HG03460 (cell line): ENCODE data around the gene ARFGEF3.

ENCODE experiments used
- ATAC-seq: cut with Tn5 transposase; IDR thresholded peaks from one replicate; pipeline ENCODE4 v1.9.1; 2021; ENCODE audit not compliant: unreplicated experiment

ARFGEF3 gene

DNA sequence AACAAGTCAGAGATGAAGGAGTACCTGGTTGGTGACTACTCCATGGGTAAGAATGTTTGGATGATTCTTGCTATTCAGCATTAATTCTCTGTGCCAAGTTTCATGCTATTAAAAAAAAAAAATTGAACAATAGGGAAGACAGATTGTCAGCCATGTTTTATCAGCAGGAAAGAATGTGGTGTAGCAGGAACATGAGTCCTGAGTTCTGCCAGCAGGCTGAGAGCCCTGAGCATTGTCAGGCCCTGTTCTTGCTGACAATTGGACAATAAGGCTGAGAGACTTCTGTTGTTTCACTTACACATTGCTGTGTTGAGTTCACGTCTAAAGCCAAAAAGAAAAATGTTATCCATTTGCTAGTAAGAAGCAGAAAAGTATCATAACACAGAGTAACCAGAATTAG lies 145.6 kb downstream of the ARFGEF3 start:
- no peak for ATAC-seq

DNA sequence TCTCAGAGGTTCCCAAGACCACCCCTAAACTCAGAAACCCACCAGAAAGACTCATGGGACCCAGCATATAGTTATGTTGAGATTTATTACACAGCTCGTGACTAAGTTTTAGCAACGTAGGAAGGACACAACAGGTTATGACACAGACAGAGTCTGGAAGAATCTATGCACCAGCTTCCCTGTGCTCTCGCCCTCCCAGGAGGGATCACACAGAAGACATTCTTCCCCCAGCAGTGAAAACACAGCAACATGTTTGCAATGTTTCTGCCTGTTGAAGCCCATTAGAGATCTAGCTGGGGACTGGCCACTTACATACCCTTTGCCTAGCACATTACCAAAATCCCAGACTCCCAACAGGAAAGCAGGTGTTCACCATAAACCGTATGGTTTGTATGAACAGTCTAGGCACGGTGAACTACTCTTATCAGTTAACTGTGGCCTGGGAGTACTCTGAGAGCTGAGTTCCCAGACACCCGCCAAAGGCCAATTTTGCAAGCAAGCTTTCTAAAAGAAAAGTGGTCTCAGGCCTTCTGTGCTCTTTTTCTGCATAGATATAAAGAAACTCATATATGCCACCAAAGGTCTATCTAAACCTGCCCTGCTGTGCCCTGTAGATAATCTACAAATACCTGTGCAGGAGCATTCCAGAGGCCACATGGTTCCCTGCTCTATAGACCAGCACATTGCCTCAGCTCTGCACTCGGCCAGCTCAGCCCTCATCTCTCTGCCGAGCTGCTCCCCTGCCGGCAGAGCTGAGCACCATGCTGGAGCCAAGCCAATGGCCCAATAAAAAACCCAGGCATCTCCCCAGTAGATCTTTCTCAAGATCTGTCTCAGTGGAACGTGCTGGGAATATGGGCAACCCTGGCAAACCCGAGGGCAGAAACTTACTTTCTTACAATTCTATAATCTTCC lies 146.3 kb downstream of the ARFGEF3 start:
- ATAC-seq, result no peak

DNA sequence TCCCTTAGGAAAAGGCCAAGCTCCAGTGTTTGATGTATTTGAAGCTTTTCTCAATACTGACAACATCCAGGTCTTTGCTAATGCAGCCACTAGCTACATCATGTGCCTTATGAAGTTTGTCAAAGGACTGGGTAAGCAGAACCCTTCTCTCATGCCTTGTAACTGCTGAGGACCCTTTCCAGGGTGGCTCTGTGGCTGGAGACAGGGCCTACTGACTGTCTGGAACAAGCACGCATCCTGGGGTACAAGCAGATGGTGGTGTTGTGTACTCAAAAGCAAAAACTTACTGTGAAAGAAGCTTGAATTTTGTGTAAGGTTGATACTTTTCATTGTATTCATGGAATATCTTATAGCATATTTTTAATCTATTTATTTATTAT lies 147.0 kb downstream of the ARFGEF3 start:
- no peak for ATAC-seq

DNA sequence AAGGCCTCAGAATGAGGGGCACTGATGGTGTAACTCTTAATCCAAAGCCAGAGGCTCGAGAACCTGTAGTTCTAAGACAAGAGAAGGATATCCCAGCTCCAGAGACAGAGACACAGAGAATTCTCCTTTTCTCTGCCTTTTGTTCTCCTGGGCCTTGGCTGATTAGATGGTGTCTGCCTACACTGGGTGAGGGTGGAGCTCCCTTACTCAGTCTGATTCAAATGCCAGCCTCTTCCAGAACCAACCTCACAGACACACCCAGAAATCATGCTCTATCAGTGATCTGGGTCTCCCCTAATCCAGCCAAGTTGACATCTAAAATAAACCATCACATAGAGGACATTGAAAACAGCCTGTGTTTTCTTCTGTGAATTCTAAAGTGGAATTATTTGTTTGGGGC lies 148.0 kb downstream of the ARFGEF3 start:
- ATAC-seq, result no peak

- ATAC-seq, result no peak
These were observed 148.6 kb downstream of the ARFGEF3 start for GRCh38 chr6:138310294-138310693.

- ATAC-seq, result no peak
These were observed 149.1 kb downstream of the ARFGEF3 start for GRCh38 chr6:138310821-138311220.

DNA sequence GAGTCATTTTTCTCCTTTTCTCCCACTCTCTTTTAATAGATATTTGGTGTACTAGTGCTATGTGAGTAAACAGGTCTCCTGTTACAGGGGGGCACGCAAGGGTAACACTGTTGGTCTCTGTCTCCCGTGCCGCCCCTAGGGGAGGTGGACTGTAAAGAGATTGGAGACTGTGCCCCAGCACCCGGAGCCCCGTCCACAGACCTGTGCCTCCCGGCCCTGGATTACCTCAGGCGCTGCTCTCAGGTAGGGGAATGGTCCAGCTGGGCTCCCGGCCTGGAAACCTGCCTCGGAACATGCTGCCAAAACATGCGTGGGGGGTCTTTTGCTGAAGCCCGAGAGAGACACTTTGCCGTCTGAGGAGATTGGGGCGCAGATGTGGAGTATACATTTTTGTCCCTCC lies 149.5 kb downstream of the ARFGEF3 start:
- no peak for ATAC-seq

GRCh38 chr6:138318741-138319375 lies 157.1 kb downstream of the ARFGEF3 start:
- ATAC-seq, result no peak

- no peak for ATAC-seq
These were observed 160.2 kb downstream of the ARFGEF3 start for GRCh38 chr6:138321934-138322333.

- no peak for ATAC-seq
These were observed 162.1 kb downstream of the ARFGEF3 start for GRCh38 chr6:138323821-138324220.

DNA sequence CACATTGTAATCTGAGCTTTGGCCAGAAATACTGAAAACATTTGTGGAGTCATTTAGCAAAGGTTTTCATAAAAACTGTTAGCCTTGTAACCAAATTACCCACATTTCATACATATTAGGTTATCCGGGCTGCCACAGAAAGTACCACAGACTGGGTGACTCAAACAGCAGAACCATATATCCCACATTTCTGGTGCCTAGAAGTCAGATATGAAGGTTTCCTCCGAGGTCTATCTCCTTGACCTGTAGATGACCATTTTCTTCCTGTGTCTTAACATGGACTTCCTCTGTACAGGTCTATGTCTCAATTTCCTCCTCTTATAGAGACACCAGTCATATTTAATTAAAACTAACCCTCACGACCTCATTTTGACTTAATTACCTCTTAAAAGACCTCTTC lies 166.5 kb downstream of the ARFGEF3 start:
- ATAC-seq, result no peak

DNA sequence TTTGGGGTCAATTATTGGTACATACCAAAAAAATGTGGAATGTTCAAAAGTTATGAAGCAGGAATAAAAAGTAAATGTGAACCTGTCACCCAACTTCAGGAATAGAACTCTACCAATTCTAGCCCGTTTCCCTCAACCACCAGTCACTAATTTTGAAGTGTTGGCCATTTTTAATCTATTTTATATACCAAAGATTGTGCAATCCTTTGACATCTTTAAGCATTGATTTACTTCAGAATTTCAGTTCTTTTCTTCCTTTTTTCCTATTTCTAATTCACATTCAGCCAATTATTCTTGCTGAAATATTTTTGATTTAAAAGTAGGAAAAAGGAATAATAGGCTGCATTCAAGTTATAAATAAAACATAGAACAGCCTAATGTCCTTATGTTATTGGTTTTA lies 169.0 kb downstream of the ARFGEF3 start:
- no peak for ATAC-seq

GRCh38 chr6:138331444-138331843 lies 169.7 kb downstream of the ARFGEF3 start:
- no peak for ATAC-seq

DNA sequence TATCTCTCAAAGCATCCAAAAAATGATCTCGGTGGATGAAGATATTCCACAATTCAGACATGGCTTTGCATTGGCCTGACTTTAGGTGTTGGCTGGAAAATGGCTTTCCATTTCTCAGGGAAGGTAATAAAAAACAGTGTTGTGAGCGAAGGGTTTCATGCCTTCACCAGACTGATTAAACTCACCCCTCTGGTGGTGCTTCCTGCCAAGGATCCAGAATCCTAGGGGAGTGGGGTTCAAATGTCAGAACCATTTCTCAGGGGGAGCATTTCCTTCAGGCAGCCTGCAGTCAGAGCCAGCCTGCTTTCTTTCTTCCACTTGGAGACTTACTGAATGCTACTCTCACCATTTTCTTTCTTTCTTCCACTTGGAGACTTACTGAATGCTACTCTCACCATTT lies 170.2 kb downstream of the ARFGEF3 start:
- no peak for ATAC-seq

DNA sequence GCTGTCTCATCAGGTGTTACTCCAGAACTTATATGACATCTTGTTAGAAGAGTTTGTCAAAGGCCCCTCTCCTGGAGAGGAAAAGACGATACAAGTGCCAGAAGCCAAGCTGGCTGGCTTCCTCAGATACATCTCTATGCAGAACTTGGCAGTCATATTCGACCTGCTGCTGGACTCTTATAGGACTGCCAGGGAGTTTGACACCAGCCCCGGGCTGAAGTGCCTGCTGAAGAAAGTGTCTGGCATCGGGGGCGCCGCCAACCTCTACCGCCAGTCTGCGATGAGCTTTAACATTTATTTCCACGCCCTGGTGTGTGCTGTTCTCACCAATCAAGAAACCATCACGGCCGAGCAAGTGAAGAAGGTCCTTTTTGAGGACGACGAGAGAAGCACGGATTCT lies 172.3 kb downstream of the ARFGEF3 start:
- no peak for ATAC-seq

DNA sequence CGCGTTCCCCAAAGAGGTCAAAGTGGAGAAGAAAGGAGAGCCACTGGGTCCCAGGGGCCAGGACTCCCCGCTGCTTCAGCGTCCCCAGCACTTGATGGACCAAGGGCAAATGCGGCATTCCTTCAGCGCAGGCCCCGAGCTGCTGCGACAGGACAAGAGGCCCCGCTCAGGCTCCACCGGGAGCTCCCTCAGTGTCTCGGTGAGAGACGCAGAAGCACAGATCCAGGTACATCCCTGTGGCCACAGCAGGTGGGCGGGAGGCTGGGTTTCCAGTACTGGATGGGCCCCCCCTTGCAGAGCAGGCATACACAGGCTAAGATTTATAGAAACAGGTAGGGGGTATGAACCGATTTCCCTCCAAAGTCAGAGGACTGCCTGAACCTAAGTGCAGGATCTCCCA lies 173.2 kb downstream of the ARFGEF3 start:
- no peak for ATAC-seq

DNA sequence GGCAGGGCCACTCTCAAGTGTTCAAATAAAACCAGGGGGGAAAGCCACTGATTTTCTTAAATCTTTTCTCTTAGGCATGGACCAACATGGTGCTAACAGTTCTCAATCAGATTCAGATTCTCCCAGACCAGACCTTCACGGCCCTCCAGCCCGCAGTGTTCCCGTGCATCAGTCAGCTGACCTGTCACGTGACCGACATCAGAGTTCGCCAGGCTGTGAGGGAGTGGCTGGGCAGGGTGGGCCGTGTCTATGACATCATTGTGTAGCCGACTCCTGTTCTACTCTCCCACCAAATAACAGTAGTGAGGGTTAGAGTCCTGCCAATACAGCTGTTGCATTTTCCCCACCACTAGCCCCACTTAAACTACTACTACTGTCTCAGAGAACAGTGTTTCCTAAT lies 174.5 kb downstream of the ARFGEF3 start:
- no peak for ATAC-seq

DNA sequence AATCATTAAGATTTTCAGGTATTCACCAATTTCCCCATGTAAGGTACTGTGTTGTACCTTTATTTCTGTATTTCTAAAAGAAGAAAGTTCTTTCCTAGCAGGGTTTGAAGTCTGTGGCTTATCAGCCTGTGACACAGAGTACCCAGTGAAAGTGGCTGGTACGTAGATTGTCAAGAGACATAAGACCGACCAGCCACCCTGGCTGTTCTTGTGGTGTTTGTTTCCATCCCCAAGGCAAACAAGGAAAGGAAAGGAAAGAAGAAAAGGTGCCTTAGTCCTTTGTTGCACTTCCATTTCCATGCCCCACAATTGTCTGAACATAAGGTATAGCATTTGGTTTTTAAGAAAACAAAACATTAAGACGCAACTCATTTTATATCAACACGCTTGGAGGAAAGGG lies 175.3 kb downstream of the ARFGEF3 start:
- no peak for ATAC-seq

GRCh38 chr6:138339024-138339423 lies 177.3 kb downstream of the ARFGEF3 start:
- no peak for ATAC-seq

DNA sequence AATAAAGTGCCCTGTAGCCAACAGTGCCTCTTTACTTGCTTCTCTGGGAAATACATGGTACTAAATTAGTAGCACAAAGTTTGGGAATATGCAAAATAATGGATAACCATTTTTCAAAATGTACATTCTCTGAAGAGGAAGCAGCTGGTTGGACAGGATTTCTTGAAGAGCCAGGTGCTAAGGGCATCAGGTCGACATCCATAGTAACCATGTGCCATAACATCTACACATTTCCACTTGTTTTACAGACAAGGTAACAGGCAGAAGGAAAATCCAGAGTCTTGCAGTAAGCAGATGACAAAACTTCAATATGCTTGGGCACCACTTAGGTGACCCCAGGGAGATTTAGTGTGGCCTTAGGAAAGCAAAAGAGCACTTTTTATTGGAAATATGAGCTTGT lies 179.4 kb downstream of the ARFGEF3 start:
- no peak for ATAC-seq

GRCh38 chr6:138343112-138343511 lies 181.4 kb downstream of the ARFGEF3 start:
- ATAC-seq, result no peak

DNA sequence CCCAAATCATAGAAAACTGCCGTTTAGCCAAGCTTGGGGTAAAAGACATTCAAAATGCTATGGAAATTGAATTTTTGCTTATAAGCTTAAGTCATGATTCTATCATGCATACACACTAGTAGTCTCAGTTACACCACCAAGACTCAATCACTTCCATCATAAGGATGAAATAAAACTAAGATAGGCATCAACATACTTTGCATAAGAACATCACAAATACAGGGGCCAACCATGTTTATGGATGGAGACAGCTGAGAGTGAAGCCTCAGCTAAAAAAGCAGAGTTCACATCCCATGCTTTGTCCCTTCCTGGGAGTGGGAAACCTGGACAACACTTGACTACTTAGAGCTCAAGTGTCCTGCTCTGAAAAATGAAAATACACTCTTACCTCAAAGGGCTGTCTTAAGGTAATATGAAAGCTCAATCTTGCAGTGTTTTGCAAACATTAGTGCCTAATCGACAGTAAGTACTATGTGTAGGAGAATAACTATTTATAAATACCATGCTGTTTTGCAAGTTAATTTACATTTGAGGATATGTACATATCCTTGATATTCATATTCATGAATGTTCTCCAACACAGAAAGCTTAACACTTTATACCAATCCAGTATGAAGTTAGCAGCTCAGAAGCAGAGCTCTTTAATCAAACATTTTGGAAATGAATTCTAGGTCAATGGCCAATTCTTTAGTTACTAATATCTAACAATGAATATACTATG lies 184.0 kb downstream of the ARFGEF3 start:
- no peak for ATAC-seq
